ENCODE data around the gene CTCFL.

The CTCFL gene, protein sequence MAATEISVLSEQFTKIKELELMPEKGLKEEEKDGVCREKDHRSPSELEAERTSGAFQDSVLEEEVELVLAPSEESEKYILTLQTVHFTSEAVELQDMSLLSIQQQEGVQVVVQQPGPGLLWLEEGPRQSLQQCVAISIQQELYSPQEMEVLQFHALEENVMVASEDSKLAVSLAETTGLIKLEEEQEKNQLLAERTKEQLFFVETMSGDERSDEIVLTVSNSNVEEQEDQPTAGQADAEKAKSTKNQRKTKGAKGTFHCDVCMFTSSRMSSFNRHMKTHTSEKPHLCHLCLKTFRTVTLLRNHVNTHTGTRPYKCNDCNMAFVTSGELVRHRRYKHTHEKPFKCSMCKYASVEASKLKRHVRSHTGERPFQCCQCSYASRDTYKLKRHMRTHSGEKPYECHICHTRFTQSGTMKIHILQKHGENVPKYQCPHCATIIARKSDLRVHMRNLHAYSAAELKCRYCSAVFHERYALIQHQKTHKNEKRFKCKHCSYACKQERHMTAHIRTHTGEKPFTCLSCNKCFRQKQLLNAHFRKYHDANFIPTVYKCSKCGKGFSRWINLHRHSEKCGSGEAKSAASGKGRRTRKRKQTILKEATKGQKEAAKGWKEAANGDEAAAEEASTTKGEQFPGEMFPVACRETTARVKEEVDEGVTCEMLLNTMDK

DNA sequence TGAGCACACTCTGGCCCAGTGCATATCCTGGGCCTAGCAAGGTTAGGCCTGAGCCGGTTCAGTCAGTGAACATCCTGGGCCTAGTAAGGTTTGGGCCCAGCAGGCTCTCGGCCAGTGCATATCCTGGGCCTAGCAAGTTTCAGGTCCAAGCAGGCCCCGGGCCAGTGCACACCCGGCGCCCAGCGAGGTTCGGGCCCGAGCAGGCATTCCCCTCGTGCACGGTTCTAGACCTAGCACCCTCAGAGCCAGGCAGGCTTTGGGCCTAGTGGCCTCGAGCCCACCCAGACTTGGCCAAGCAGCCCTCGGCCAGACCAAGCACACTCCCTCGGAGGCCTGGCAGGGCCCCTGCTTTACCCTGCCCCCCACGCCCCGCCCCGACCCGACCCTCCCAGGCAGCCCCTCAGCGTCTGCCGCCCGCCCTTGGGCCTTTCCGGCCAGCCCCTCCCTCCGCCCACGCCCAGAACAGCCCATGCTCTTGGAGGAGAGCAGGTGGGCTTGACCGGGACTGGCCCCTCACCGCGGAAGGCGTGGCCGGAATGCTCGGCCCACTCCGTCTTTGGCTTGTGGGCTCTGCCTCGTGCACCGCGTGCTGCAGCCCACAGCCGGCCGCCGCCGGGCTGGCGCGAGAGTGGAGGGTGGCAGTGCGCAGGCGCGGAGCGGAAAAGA lies at the start of gene CTCFL:
CTCFL (minus strand) TSS at position 630 of the 666 bp plus-strand sequence. CDS start 935 bp downstream, outside the sequence.
- no peak for DNase-seq (ENCODE audit: low read depth in 1 of 2, low spot score in 1 of 2)

- DNase-seq (ENCODE audit: low read depth in 1 of 2, low spot score in 1 of 2) = no peak
Observed at GRCh38 chr20:57573894-57574293, 49.0 kb upstream of the CTCFL start.

DNA sequence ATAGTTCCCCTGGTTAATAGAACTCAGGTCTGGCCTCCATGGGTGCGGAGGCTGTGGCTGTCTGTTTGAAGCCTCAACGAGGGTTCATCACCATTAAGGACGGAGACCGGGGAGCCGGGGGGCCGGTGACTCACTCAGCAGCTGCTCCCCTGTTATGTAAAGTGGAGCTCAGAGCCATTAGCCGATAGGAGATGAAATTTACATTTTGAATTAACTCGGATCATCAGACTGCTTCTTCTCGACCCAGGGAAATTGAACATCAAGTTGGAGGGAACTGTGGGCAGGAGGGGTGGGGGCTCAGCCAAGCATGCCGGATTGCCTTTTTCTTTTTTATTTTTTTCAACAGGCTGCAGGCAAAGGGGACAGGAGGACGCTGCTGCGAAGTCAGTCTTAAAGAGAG lies 48.3 kb upstream of the CTCFL start:
- DNase-seq (ENCODE audit: low read depth in 1 of 2, low spot score in 1 of 2) = no peak

- DNase-seq (ENCODE audit: low read depth in 1 of 2, low spot score in 1 of 2) = no peak
Observed at GRCh38 chr20:57571782-57572416, 47.0 kb upstream of the CTCFL start.

- DNase-seq (ENCODE audit: low read depth in 1 of 2, low spot score in 1 of 2) = no peak
Observed at GRCh38 chr20:57570920-57571319, 46.0 kb upstream of the CTCFL start.

- no peak for DNase-seq (ENCODE audit: low read depth in 1 of 2, low spot score in 1 of 2)
Observed at GRCh38 chr20:57570145-57570850, 45.4 kb upstream of the CTCFL start.

GRCh38 chr20:57568960-57569359 lies 44.0 kb upstream of the CTCFL start:
- no peak for DNase-seq (ENCODE audit: low read depth in 1 of 2, low spot score in 1 of 2)

DNA sequence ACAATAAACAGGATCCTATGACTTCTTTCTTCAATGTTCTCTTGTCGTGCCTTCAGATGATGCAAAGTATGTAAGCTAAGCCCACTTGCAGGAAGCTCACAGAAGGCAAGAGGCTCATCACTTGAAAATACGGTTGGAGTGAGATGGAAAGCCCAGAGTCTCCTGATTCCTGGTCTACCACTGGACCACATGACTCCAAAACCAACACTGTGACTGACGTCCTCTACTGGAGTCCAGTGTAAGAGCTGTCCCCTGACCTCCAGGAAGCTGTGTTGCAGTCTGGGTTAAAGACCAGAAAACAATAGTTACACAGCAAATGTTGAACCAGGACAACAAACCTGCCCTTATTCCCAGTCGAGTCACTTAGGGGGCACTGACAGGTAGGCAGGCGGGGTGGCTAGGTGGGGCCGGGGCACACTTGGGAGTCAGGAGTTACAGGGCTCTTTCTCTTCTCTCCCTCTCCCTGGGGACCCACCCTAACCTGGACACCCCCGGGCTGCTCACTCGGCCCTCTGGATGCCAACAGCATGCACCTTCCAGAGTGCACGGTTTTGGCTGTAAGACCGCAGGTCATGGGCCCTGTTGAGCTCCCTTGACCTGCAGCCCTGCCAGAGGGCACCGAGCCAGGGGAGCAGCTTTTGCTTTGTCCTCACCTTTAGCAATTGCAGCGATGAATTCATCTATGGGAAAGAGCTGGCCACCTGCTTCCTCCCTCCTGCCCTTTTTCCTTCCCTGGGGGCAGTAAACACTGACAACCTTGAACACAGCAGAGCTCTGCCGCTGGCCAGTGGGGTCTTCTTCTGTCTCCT lies 43.4 kb upstream of the CTCFL start:
- DNase-seq (ENCODE audit: low read depth in 1 of 2, low spot score in 1 of 2) = no peak

GRCh38 chr20:57567471-57568079 lies 42.6 kb upstream of the CTCFL start:
- DNase-seq (ENCODE audit: low read depth in 1 of 2, low spot score in 1 of 2) = no peak

DNA sequence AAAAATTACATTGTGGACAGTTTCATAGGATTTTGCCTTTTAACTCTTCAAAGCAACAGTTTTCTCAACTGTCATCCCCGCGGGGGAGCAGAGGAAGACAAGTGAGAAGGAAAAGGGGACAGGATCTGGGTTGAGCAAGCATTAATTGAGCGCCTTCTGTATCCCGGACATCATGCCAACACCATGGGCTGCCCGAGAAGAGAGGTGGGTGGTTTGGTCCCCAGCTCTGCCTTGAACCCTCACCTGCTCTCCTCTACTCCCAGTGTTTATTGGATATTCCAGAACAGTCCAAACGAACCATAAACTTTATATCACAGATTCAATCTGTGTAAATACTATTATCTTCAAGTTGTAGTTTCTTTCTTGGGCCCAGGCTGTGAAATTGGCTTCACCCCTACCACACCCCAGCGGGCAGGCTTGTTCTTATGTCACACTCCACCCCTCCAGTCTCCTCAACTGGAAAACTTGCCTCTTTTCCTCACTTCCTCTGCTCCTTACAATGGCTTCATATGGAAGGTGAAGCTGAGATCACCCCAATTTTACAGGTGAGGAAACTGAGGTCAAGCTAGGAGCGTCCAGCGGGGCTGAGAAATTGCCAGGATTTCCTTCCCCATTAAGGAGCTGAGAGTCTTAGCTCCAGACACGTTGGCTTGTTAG lies 42.0 kb upstream of the CTCFL start:
- DNase-seq (ENCODE audit: low read depth in 1 of 2, low spot score in 1 of 2) = no peak

GRCh38 chr20:57566399-57566798 lies 41.5 kb upstream of the CTCFL start:
- no peak for DNase-seq (ENCODE audit: low read depth in 1 of 2, low spot score in 1 of 2)

- no peak for DNase-seq (ENCODE audit: low read depth in 1 of 2, low spot score in 1 of 2)
Observed at GRCh38 chr20:57564951-57565642, 40.2 kb upstream of the CTCFL start.

DNA sequence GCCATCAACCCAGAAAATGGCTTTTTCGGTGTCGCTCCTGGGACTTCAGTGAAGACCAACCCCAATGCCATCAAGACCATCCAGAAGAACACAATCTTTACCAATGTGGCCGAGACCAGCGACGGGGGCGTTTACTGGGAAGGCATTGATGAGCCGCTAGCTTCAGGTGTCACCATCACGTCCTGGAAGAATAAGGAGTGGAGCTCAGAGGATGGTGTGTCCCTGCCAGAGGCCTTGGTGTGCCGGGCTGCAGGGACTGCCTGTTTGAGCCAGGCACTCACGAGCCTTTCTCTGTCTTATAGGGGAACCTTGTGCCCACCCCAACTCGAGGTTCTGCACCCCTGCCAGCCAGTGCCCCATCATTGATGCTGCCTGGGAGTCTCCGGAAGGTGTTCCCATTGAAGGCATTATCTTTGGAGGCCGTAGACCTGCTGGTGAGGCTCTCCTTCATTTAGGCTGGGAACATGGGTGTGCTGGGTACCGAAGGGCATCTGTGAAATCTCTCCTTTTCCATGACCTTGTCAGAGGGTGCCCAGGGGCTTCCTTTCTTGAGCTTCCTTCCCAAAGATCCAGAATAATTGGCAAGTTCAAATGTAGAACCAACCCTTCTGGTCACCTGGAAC lies 39.4 kb upstream of the CTCFL start:
- no peak for DNase-seq (ENCODE audit: low read depth in 1 of 2, low spot score in 1 of 2)

GRCh38 chr20:57563522-57563921 lies 38.6 kb upstream of the CTCFL start:
- no peak for DNase-seq (ENCODE audit: low read depth in 1 of 2, low spot score in 1 of 2)

DNA sequence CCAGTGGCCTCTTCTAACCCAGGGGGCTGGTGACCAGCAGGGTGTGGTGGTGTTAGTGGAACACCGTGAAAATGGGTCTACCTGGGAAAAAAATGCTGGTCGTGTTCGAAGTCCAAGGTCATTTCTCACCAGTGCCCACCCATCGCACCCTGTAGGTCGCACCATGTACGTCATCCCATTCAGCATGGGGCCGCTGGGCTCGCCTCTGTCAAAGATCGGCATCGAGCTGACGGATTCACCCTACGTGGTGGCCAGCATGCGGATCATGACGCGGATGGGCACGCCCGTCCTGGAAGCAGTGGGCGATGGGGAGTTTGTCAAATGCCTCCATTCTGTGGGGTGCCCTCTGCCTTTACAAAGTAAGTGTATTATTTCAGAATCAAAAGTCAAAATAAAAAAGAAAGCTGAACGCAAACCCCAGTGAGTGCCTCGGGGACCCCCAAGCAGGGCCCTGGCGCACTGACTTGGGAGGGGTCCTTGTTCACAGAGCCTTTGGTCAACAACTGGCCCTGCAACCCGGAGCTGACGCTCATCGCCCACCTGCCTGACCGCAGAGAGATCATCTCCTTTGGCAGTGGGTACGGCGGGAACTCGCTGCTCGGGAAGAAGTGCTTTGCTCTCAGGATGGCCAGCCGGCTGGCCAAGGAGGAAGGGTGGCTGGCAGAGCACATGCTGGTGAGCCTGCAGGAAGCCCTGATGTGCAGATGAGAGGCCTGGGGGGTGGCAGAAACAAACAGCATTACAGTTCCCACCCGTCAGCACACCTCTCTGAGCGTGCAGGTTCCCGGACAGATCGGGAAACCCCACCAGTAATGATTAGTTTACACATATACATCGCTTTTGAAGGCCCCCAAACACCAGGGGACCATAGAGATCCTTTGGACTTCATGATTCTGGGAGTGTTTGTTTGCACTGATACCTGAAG lies 37.9 kb upstream of the CTCFL start:
- DNase-seq (ENCODE audit: low read depth in 1 of 2, low spot score in 1 of 2) = no peak

- DNase-seq (ENCODE audit: low read depth in 1 of 2, low spot score in 1 of 2) = no peak
Observed at GRCh38 chr20:57561356-57562279, 36.7 kb upstream of the CTCFL start.
